Neuronal stem cell (in vitro differentiated cells): ENCODE measurements around the gene AGAP1.

Source experiments
- DNase-seq: peaks from one replicate; pipeline ENCODE4 v3.0.0-alpha.2; 2013; ENCODE audit warnings: low spot score
- H2AFZ ChIP-seq: one replicate; pipeline ENCODE4 v1.6.1; 2013; ENCODE audit warnings: mild to moderate bottlenecking, low read length, inconsistent platforms
- H2AK5ac ChIP-seq: 2 replicates; pipeline ENCODE4 v1.6.1; 2013; ENCODE audit warnings: low read depth, mild to moderate bottlenecking, inconsistent platforms, low read length, moderate library complexity, mixed read lengths
- H2BK120ac ChIP-seq: 2 replicates; pipeline ENCODE4 v1.6.1; 2013; ENCODE audit warnings: low read depth, mild to moderate bottlenecking, inconsistent platforms, low read length, moderate library complexity, mixed read lengths
- H2BK12ac ChIP-seq: one replicate; pipeline ENCODE4 v1.6.1; 2013; ENCODE audit warnings: low read length, inconsistent platforms
- H2BK15ac ChIP-seq: 2 replicates; pipeline ENCODE4 v1.6.1; 2013; ENCODE audit warnings: mild to moderate bottlenecking, low read length, inconsistent platforms, mixed read lengths
- H2BK5ac ChIP-seq: one replicate; pipeline ENCODE4 v1.6.1; 2013; ENCODE audit warnings: inconsistent platforms, mild to moderate bottlenecking, low read length, moderate library complexity
- H3K14ac ChIP-seq: one replicate; pipeline ENCODE4 v1.6.1; 2013; ENCODE audit warnings: low read length, inconsistent platforms
- H3K18ac ChIP-seq: 2 replicates; pipeline ENCODE4 v1.6.1; 2013; ENCODE audit warnings: low read length, inconsistent platforms
- H3K23ac ChIP-seq: 2 replicates; pipeline ENCODE4 v1.6.1; 2013; ENCODE audit warnings: low read depth, mild to moderate bottlenecking, mixed read lengths, low read length, inconsistent platforms; ENCODE audit not compliant: poor library complexity
- H3K27ac ChIP-seq: replicated peaks from 3 replicates; pipeline ENCODE4 v1.5.1; 2013; ENCODE audit warnings: low read length, inconsistent platforms
- H3K27me3 ChIP-seq, 3 experiments: 2 replicates each; pipeline ENCODE4 v1.6.1; 2013; ENCODE audit warnings: low read length in 3 of 3, mild to moderate bottlenecking in 2 of 3, inconsistent platforms in 1 of 3, low read depth in 1 of 3, mixed read lengths in 1 of 3, moderate library complexity in 1 of 3; ENCODE audit not compliant: control insufficient read depth in 3 of 3, insufficient read depth in 3 of 3
- H3K36me3 ChIP-seq, 2 donors: replicated peaks in 1 of 2; 2 replicates each; pipeline ENCODE4 v1.6.1; 2013; ENCODE audit warnings: low read length in 2 of 2; ENCODE audit not compliant: control insufficient read depth in 2 of 2, insufficient read depth in 2 of 2
- H3K4ac ChIP-seq: 2 replicates; pipeline ENCODE4 v1.6.1; 2013; ENCODE audit warnings: inconsistent platforms, mild to moderate bottlenecking, low read length, moderate library complexity
- H3K4me1 ChIP-seq, 2 donors: 1 replicate in 1 of 2; 2 replicates in 1 of 2; pipeline ENCODE4 v1.6.1; 2013; ENCODE audit warnings: low read length in 2 of 2, low read depth in 1 of 2; ENCODE audit not compliant: control insufficient read depth in 2 of 2, insufficient read depth in 1 of 2
- H3K4me2 ChIP-seq: one replicate; pipeline ENCODE4 v1.6.1; 2013; ENCODE audit warnings: mild to moderate bottlenecking, low read length, inconsistent platforms; ENCODE audit not compliant: insufficient read depth, poor library complexity, severe bottlenecking
- H3K4me3 ChIP-seq, 2 donors: 2 replicates each; pipeline ENCODE4 v1.5.1; 2013; ENCODE audit warnings: low read length in 2 of 2, mild to moderate bottlenecking in 2 of 2, inconsistent platforms in 1 of 2, moderate library complexity in 1 of 2
- H3K79me1 ChIP-seq: one replicate; pipeline ENCODE4 v1.6.1; 2013; ENCODE audit warnings: low read depth, mild to moderate bottlenecking, inconsistent platforms, low read length, moderate library complexity
- H3K9ac ChIP-seq: one replicate; pipeline ENCODE4 v1.6.1; 2013; ENCODE audit warnings: mild to moderate bottlenecking, low read depth, low read length, inconsistent platforms; ENCODE audit not compliant: poor library complexity
- H3K9me3 ChIP-seq, 2 donors: replicated peaks in 1 of 2; 2 replicates each; pipeline versions ENCODE3 to v1.6.1; 2013; ENCODE audit warnings: low read length in 2 of 2, mild to moderate bottlenecking in 2 of 2, inconsistent platforms in 1 of 2, low read depth in 1 of 2, mixed read lengths in 1 of 2, moderate library complexity in 1 of 2; ENCODE audit not compliant: control insufficient read depth in 2 of 2, insufficient read depth in 1 of 2
- H4K8ac ChIP-seq: one replicate; pipeline ENCODE4 v1.6.1; 2013; ENCODE audit warnings: low read depth, mild to moderate bottlenecking, inconsistent platforms, low read length, moderate library complexity
- H4K91ac ChIP-seq: one replicate; pipeline ENCODE4 v1.6.1; 2013; ENCODE audit warnings: low read length, low read depth, mild to moderate bottlenecking, inconsistent platforms; ENCODE audit not compliant: poor library complexity
- WGBS, 2 donors: extraction: QIAGEN DNeasy Blood & Tissue Kit; methylation state at CpG; one replicate each; pipeline ENCODE4 v1.1.7; 2013; ENCODE audit warnings: missing lambda C conversion rate in 2 of 2, mixed read lengths in 1 of 2; ENCODE audit not compliant: insufficient read length in 2 of 2, insufficient replicate concordance in 1 of 2; ENCODE audit errors: extremely low coverage in 2 of 2; 5-methylcytosine and 5-hydroxymethylcytosine counted together

Gene AGAP1

DNA sequence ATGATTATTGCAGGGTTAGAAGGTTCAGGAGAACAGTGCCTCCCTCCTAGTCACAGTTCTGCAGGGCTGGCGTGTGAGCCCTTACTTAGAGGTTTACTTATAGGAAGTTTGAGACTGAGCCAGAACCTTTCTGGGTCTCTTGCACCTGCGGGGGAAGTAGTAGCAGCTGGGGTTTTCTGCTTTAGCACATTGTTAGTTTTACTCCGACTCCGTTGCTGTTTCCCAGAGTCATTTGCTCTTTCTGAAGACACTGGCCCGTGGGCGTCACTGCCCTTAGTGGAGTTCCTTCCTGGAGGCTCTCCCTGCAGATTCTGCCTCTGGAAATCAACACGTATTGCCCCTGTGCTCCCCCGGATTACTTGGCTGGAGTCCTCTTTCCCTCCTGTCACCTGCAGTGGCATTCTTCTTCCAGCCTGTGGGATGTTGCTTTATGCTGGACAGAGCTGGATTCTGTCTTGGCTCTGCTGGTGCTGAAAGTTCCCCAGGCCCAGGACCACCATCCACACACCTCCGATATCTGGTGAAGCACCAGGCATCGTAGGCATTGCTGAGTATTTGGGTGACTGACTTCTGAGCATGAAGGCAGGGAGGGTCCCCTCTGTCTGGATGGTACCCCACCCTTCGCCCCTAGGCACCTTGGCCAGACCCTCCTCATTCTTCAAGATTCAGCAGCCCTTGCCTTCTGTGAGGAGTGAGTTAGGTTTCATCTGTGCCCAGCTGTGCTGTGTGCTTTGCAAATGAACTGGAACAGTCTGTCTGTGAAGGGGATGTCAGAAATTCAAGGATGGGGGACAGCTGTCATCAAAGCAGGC lies 51.7 kb downstream of the AGAP1 start:
- Histone ChIP-seq H4K91ac (no peak overlapping the region), H3K4me2 (no peak overlapping the region), H3K4me1 (peaks cover 0 to 7% of the 10 kb centered on the region in 2 donors), H2AK5ac (no peak overlapping the region), H3K36me3 (no peaks in the 10 kb centered on the region), H3K79me1 (peaks cover 10% of the 10 kb centered on the region), H3K9me3 (no peaks in the 10 kb centered on the region), H3K27me3 (no peaks in the 10 kb centered on the region), H2BK120ac (no peak overlapping the region), H2AFZ (no peak overlapping the region), H3K14ac (no peak overlapping the region), H3K18ac (no peak overlapping the region), H2BK12ac (no peak overlapping the region), H3K4me3 (no peak overlapping the region), H3K27ac (no peak overlapping the region), H4K8ac (no peak overlapping the region), H3K4ac (no peak overlapping the region), H3K23ac (no peak overlapping the region), H3K9ac (no peak overlapping the region), H2BK5ac (no peak overlapping the region), H2BK15ac (no peak overlapping the region)
- no CpG with 5 or more reads among the region's 11 CpGs for WGBS, 2 donors
- DNase-seq = no peak

GRCh38 chr2:235546151-235546435 lies 52.2 kb downstream of the AGAP1 start:
- H3K4ac ChIP-seq = no peak overlapping the region
- H3K79me1 ChIP-seq = peaks cover 10% of the 10 kb centered on the region
- no peak overlapping the region for H3K27ac ChIP-seq
- H3K27me3 ChIP-seq = no peaks in the 10 kb centered on the region
- H2BK12ac ChIP-seq = no peak overlapping the region
- H3K9ac ChIP-seq = no peak overlapping the region
- H4K8ac ChIP-seq = no peak overlapping the region
- no peaks in the 10 kb centered on the region for H3K9me3 ChIP-seq
- no peak overlapping the region for H2AK5ac ChIP-seq
- H2BK5ac ChIP-seq = no peak overlapping the region
- no CpG with 5 or more reads among the region's 3 CpGs for WGBS, 2 donors
- peaks cover 0 to 7% of the 10 kb centered on the region in 2 donors for H3K4me1 ChIP-seq
- H2BK120ac ChIP-seq = no peak overlapping the region
- no peak for DNase-seq
- H2BK15ac ChIP-seq = no peak overlapping the region
- no peak overlapping the region for H3K18ac ChIP-seq
- no peak overlapping the region for H3K14ac ChIP-seq
- H3K23ac ChIP-seq = no peak overlapping the region
- H2AFZ ChIP-seq = no peak overlapping the region
- no peak overlapping the region for H4K91ac ChIP-seq
- H3K4me2 ChIP-seq = no peak overlapping the region
- no peaks in the 10 kb centered on the region for H3K36me3 ChIP-seq
- no peak overlapping the region for H3K4me3 ChIP-seq

DNA sequence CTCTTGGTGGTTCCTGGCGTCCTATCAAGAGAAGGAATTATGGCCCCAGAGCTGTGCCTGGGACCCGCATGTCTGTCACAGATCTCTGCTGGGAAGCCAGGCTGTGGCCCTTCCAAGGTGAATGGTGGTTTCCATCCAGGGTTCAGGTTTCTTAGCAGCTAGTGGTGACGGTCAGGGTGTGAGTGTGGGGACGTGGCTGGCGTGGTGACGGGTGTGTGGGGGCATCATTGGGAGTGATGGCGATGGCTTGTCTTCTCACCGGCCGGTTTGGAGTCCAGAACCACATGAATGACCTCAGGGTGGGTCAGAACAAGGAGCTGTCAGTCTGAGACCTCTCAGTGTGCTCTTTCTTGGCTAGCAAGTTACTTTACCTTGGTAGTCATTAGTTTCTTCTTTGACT lies 52.6 kb downstream of the AGAP1 start:
- no CpG with 5 or more reads among the region's 9 CpGs for WGBS, 2 donors
- no peak overlapping the region for H2BK12ac ChIP-seq

DNA sequence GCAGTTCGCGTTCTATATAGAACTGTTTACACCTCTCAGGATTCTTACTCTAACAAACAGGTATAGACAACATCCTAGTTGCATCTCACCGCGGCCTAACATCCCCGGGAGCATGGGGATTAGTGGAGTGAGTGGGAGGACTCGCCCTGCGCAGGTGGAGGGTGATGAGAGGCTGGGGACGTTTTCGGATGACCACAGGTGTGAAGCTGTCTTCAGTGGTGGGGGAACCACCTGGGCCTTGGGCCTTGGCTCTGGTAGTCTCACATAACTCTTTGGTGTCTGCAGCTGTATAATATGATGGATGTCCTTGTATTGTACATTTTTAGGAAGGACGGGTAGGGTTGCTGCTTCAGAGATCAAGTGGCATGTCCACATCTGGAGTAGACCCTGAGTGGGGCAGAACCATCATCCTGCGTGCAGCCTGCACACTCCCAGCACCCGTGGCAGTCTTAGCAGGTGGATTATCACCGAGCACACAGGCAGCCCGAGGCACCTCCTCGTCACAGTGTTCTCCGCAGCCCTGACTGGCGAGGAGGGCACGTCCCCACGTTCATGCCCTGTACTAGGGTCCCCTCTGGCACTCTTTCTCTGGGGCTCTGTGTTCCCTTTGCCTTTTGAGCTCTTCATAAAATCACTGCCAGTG lies 56.0 kb downstream of the AGAP1 start:
- Histone ChIP-seq H3K4me3 (no peak overlapping the region), H3K4me1 (peaks cover 3 to 17% of the 10 kb centered on the region in 2 donors), H3K9ac (peak overlapping the region; percentile 53), H3K79me1 (peaks cover 11% of the 10 kb centered on the region), H2BK15ac (no peak overlapping the region), H3K27me3 (no peaks in the 10 kb centered on the region), H3K23ac (no peak overlapping the region), H3K27ac (no peak overlapping the region), H2BK120ac (no peak overlapping the region), H3K4me2 (no peak overlapping the region), H3K9me3 (no peaks in the 10 kb centered on the region), H2BK5ac (peak overlapping the region; percentile 42), H4K8ac (no peak overlapping the region), H3K4ac (no peak overlapping the region), H2AFZ (no peak overlapping the region), H3K36me3 (no peaks in the 10 kb centered on the region), H3K18ac (no peak overlapping the region), H2BK12ac (no peak overlapping the region), H3K14ac (peak overlapping the region; percentile 23), H2AK5ac (no peak overlapping the region), H4K91ac (no peak overlapping the region)
- DNase-seq = no peak
- WGBS, 2 donors = no CpG with 5 or more reads among the region's 19 CpGs

More for the DNA sequence above, 52.6 kb downstream of the AGAP1 start:
- no peak overlapping the region for H2BK15ac ChIP-seq
- H3K27ac ChIP-seq = no peak overlapping the region
- H3K79me1 ChIP-seq = peaks cover 10% of the 10 kb centered on the region
- no peak overlapping the region for H4K8ac ChIP-seq
- no peak overlapping the region for H3K4me3 ChIP-seq
- H4K91ac ChIP-seq = no peak overlapping the region
- H3K27me3 ChIP-seq = no peaks in the 10 kb centered on the region
- no peak overlapping the region for H3K18ac ChIP-seq
- H3K14ac ChIP-seq = no peak overlapping the region
- no peak overlapping the region for H3K4ac ChIP-seq
- no peak overlapping the region for H2AFZ ChIP-seq
- H3K23ac ChIP-seq = no peak overlapping the region
- no peak overlapping the region for H2BK5ac ChIP-seq
- no peak overlapping the region for H3K4me2 ChIP-seq
- no peaks in the 10 kb centered on the region for H3K9me3 ChIP-seq
- no peaks in the 10 kb centered on the region for H3K36me3 ChIP-seq
- no peak overlapping the region for H2BK120ac ChIP-seq
- no peak for DNase-seq
- peaks cover 0 to 8% of the 10 kb centered on the region in 2 donors for H3K4me1 ChIP-seq
- H3K9ac ChIP-seq = no peak overlapping the region
- no peak overlapping the region for H2AK5ac ChIP-seq
